ENCODE measurements around the gene KCNIP4.

Gene KCNIP4

GRCh38 chr4:21710179-21710835, 238.3 kb downstream of the KCNIP4 start:
- H3K4me3 ChIP-seq: no peak overlapping the region
- H3K36me3 ChIP-seq (replicated peaks): no peaks in the 10 kb centered on the region
- H3K9me3 ChIP-seq: no peaks in the 10 kb centered on the region
- H3K4me1 ChIP-seq: no peaks in the 10 kb centered on the region
- in situ Hi-C loops (cut with MboI; ENCODE audit: low sequenced_read_pairs): no loop called here
- no peak for DNase-seq (ENCODE audit: low spot score in 2 of 2)
- no peaks in the 10 kb centered on the region for H3K27me3 ChIP-seq (ENCODE audit: low read depth)

- no peaks in the 10 kb centered on the region for H3K36me3 ChIP-seq (replicated peaks)
- no peaks in the 10 kb centered on the region for H3K4me1 ChIP-seq
- no peaks in the 10 kb centered on the region for H3K27me3 ChIP-seq (ENCODE audit: low read depth)
- no peak for DNase-seq (ENCODE audit: low spot score in 2 of 2)
- H3K4me3 ChIP-seq: no peak overlapping the region
- no peaks in the 10 kb centered on the region for H3K9me3 ChIP-seq
- in situ Hi-C loops (cut with MboI; ENCODE audit: low sequenced_read_pairs): no loop called here
Measured at GRCh38 chr4:21709761-21710160, 238.8 kb downstream of the KCNIP4 start.

- H3K36me3 ChIP-seq (replicated peaks): no peaks in the 10 kb centered on the region
- no peak overlapping the region for H3K4me3 ChIP-seq
- H3K4me1 ChIP-seq: no peaks in the 10 kb centered on the region
- no peak for DNase-seq (ENCODE audit: low spot score in 2 of 2)
- no peaks in the 10 kb centered on the region for H3K27me3 ChIP-seq (ENCODE audit: low read depth)
- in situ Hi-C loops (cut with MboI; ENCODE audit: low sequenced_read_pairs): no loop called here
- no peaks in the 10 kb centered on the region for H3K9me3 ChIP-seq
Measured at GRCh38 chr4:21709031-21709430, 239.5 kb downstream of the KCNIP4 start.

GRCh38 chr4:21699446-21699845, 249.1 kb downstream of the KCNIP4 start:
- Histone ChIP-seq H3K36me3 (replicated peaks) (no peaks in the 10 kb centered on the region), H3K27me3 (ENCODE audit: low read depth) (no peaks in the 10 kb centered on the region; the same call in 1 of the 2 replicates), H3K9me3 (no peaks in the 10 kb centered on the region), H3K4me1 (no peaks in the 10 kb centered on the region), H3K4me3 (no peak overlapping the region)
- in situ Hi-C loops (cut with MboI; ENCODE audit: low sequenced_read_pairs): no loop called here
- no peak for DNase-seq (ENCODE audit: low spot score in 2 of 2)

GRCh38 chr4:21697583-21697982, 251.0 kb downstream of the KCNIP4 start:
- no peaks in the 10 kb centered on the region for H3K4me1 ChIP-seq
- in situ Hi-C loops (cut with MboI; ENCODE audit: low sequenced_read_pairs): no loop called here
- H3K4me3 ChIP-seq: no peak overlapping the region
- H3K27me3 ChIP-seq (ENCODE audit: low read depth): no peaks in the 10 kb centered on the region; the same call in 1 of the 2 replicates
- no peak for DNase-seq (ENCODE audit: low spot score in 2 of 2)
- no peaks in the 10 kb centered on the region for H3K9me3 ChIP-seq
- no peaks in the 10 kb centered on the region for H3K36me3 ChIP-seq (replicated peaks)

- no peaks in the 10 kb centered on the region for H3K4me1 ChIP-seq
- no peaks in the 10 kb centered on the region for H3K36me3 ChIP-seq (replicated peaks)
- no peak for DNase-seq (ENCODE audit: low spot score in 2 of 2)
- no peaks in the 10 kb centered on the region for H3K9me3 ChIP-seq
- no peaks in the 10 kb centered on the region; the same call in 1 of the 2 replicates for H3K27me3 ChIP-seq (ENCODE audit: low read depth)
- no peak overlapping the region for H3K4me3 ChIP-seq
- in situ Hi-C loops (cut with MboI; ENCODE audit: low sequenced_read_pairs): no loop called here
Measured at GRCh38 chr4:21695141-21695540, 253.4 kb downstream of the KCNIP4 start.

GRCh38 chr4:21692241-21692640, 256.3 kb downstream of the KCNIP4 start:
- Histone ChIP-seq H3K36me3 (replicated peaks) (no peaks in the 10 kb centered on the region), H3K27me3 (ENCODE audit: low read depth) (no peaks in the 10 kb centered on the region), H3K4me3 (no peak overlapping the region), H3K4me1 (no peaks in the 10 kb centered on the region), H3K9me3 (no peaks in the 10 kb centered on the region)
- in situ Hi-C loops (cut with MboI; ENCODE audit: low sequenced_read_pairs): no loop called here
- DNase-seq (ENCODE audit: low spot score in 2 of 2): no peak

- in situ Hi-C loops (cut with MboI; ENCODE audit: low sequenced_read_pairs): no loop called here
- DNase-seq (ENCODE audit: low spot score in 2 of 2): no peak
- no peaks in the 10 kb centered on the region for H3K36me3 ChIP-seq (replicated peaks)
Measured at GRCh38 chr4:21688596-21689265, 259.8 kb downstream of the KCNIP4 start.

GRCh38 chr4:21685911-21686310, 262.7 kb downstream of the KCNIP4 start:
- H3K4me1 ChIP-seq: no peaks in the 10 kb centered on the region
- H3K27me3 ChIP-seq (ENCODE audit: low read depth): no peaks in the 10 kb centered on the region
- no peak for DNase-seq (ENCODE audit: low spot score in 2 of 2)
- H3K9me3 ChIP-seq: no peaks in the 10 kb centered on the region
- no peak overlapping the region for H3K4me3 ChIP-seq
- in situ Hi-C loops (cut with MboI; ENCODE audit: low sequenced_read_pairs): no loop called here
- no peaks in the 10 kb centered on the region for H3K36me3 ChIP-seq (replicated peaks)

More at GRCh38 chr4:21688596-21689265, 259.8 kb downstream of the KCNIP4 start:
- H3K4me1 ChIP-seq: no peaks in the 10 kb centered on the region
- H3K4me3 ChIP-seq: no peak overlapping the region
- H3K27me3 ChIP-seq (ENCODE audit: low read depth): no peaks in the 10 kb centered on the region
- H3K9me3 ChIP-seq: no peaks in the 10 kb centered on the region

GRCh38 chr4:21680326-21680898, 268.2 kb downstream of the KCNIP4 start:
- Histone ChIP-seq H3K4me1 (no peaks in the 10 kb centered on the region), H3K9me3 (no peaks in the 10 kb centered on the region), H3K27me3 (ENCODE audit: low read depth) (no peaks in the 10 kb centered on the region), H3K36me3 (replicated peaks) (no peaks in the 10 kb centered on the region), H3K4me3 (no peak overlapping the region)
- in situ Hi-C loops (cut with MboI; ENCODE audit: low sequenced_read_pairs): no loop called here
- no peak for DNase-seq (ENCODE audit: low spot score in 2 of 2)

- Histone ChIP-seq H3K4me3 (no peak overlapping the region), H3K36me3 (replicated peaks) (no peaks in the 10 kb centered on the region), H3K9me3 (no peaks in the 10 kb centered on the region), H3K4me1 (no peaks in the 10 kb centered on the region), H3K27me3 (ENCODE audit: low read depth) (no peaks in the 10 kb centered on the region)
- in situ Hi-C loops (cut with MboI; ENCODE audit: low sequenced_read_pairs): no loop called here
- DNase-seq (ENCODE audit: low spot score in 2 of 2): no peak
Measured at GRCh38 chr4:21678711-21679110, 269.9 kb downstream of the KCNIP4 start.

- H3K27me3 ChIP-seq (ENCODE audit: low read depth): no peaks in the 10 kb centered on the region
- H3K4me3 ChIP-seq: no peak overlapping the region
- no peaks in the 10 kb centered on the region for H3K4me1 ChIP-seq
- in situ Hi-C loops (cut with MboI; ENCODE audit: low sequenced_read_pairs): no loop called here
- no peak for DNase-seq (ENCODE audit: low spot score in 2 of 2)
- H3K36me3 ChIP-seq (replicated peaks): no peaks in the 10 kb centered on the region
- no peaks in the 10 kb centered on the region for H3K9me3 ChIP-seq
Measured at GRCh38 chr4:21677173-21677572, 271.4 kb downstream of the KCNIP4 start.

- H3K27me3 ChIP-seq (ENCODE audit: low read depth): no peaks in the 10 kb centered on the region
- DNase-seq (ENCODE audit: low spot score in 2 of 2): no peak
- no peak overlapping the region for H3K4me3 ChIP-seq
- no peaks in the 10 kb centered on the region for H3K36me3 ChIP-seq (replicated peaks)
- H3K4me1 ChIP-seq: no peaks in the 10 kb centered on the region
- no peaks in the 10 kb centered on the region for H3K9me3 ChIP-seq
- in situ Hi-C loops (cut with MboI; ENCODE audit: low sequenced_read_pairs): no loop called here
Measured at GRCh38 chr4:21664355-21664754, 284.2 kb downstream of the KCNIP4 start.

- no peaks in the 10 kb centered on the region for H3K36me3 ChIP-seq (replicated peaks)
- H3K9me3 ChIP-seq: no peaks in the 10 kb centered on the region
- H3K4me3 ChIP-seq: no peak overlapping the region
- DNase-seq (ENCODE audit: low spot score in 2 of 2): no peak
- no peaks in the 10 kb centered on the region for H3K27me3 ChIP-seq (ENCODE audit: low read depth)
- no peaks in the 10 kb centered on the region for H3K4me1 ChIP-seq
- in situ Hi-C loops (cut with MboI; ENCODE audit: low sequenced_read_pairs): no loop called here
Measured at GRCh38 chr4:21656832-21657231, 291.7 kb downstream of the KCNIP4 start.

Data from HAP-1 (cell line).